NCI-H82 (cell line): ENCODE data around the gene ARL16.

Experiments used
- DNase-seq: peaks from one replicate; lab custom pipeline; 2025; lab: John Stamatoyannopoulos, UW

The ARL16 gene

DNA sequence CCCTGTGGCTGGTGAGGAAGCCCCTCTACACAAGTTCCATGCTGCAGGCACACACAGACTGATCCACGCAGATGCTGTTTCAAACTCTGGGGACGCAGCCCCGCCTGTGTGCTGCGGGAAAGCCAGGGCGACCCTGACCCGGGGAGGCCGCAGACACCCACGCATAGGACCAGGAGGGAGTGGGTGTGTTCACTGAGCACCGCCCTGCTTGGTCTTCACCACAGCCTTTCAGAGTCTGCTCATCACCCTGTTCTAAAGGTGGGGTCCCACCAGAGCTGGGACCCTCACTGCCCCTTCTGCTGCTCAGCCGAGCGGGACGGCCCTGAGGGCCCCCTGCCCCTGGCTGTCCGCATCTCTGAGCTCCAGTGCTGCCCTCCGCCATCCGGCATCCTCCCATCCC is 39.1 kb downstream of the ARL16 start:
- DNase-seq, result no peak

DNA sequence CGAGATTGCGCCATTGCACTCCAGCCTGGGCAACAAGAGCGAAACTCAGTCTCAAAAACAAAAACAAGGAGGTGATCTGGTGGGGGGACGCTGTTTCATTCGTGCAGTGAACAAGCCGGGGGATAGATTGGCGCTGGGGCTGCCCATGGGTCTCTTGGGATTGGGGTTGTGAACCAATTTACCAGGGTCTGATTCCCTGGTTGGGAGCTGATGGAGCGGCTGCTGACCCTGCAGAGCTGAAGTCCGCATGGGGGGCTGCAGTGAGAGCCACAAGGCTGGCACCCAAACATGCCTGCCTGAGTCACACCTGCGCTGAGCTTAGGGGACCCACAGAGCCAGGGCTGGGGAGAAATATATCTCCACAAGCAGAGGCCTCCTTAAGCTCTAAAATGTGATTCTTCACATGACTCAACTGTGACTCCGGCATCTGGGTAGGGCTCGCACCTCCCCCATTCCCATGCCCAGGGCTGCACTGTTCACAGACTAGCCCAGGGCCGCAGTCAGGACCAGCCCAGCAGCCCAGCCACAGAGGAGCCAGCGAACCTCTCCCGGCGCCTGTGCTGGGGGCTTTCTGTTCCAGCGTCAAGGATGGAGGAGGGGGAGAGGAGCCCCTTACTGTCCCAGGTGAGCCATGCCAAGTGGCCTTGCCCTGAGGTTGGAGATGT is 41.6 kb downstream of the ARL16 start:
- peak; percentile 38 for DNase-seq

DNA sequence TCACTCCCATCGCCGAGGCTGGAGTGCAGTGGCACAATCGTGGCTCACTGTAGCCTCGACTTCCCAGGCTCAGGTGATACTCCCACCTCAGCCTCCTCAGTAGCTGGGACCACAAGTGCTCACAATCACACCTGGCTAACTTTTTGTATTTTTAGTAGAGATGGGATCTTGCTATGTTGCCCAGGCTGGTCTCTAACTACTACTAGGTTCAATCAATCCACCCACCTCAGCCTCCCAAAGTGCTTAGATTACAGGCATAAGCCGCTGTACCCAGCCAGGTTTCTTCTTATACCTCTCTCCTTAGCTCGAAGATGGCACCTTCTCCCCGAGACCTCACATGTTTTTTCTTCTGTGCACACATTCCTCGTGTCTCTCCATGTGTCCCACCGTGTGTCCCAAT is 43.6 kb downstream of the ARL16 start:
- no peak for DNase-seq

DNA sequence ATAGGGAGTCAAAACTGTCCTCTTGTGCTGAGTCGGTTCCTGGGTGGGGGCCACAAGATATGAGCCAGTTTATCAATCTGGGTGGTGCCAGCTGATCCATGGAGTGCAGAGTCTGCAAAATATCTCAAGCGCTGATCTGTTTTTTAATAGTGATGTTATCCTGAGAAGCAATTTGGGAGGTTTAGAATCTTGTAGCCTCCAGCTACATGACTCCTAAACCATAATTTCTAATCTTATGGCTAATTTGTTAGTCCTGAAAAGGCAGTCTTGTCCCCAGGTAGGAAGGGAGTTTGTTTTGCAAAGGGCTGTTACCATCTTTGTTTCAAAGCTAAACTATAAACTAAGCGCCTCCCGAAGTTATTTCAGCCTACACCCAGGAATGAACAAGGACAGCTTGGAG is 44.9 kb downstream of the ARL16 start:
- no peak for DNase-seq

DNA sequence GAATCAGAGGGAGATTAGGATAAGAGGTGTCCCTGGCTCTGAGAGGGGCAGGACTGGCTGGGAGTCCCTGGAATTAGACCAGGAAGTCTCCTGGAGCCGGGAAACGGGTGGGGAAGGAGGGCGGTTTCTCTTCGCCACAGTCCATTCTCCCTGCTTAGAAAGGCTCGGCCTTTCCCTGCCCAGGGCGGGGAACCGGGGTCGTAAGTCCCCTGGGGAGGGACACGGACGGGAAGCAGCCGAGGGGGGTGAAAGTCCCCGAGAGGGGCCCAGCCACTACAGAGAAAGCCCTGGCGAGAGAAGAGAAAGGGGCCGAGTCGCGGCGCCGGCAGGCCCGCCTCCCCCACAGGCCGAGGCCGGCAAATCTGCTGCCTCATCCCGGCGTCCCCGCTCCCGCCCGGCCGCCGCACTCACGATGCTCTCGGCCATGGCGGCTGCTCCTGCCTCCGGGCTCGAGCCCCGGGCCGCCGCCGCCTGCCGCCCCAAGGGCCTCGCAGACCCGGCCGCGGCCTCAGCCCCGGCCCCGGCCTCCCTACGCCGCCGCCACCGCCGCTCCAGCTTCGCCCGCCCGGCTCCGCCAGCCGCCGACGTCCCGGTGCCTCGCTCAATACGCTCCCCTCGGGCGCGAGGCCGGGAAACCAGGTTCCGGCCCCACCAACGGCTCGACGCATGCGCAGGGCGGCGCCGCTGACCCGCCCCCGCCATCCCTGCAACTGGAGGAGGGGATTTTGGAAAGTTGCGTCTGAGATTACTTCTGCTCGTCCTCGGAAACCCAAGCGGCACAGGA is 46.9 kb downstream of the ARL16 start, which contains the start of the genes NPLOC4 and TSPAN10:
TSS of gene NPLOC4 (minus strand) at position 608 of the 784 bp plus-strand sequence. CDS start at position 426, 182 bp downstream.
TSS of gene TSPAN10 (plus strand) at position 692 of the 784 bp plus-strand sequence. CDS start 5,217 bp downstream, outside the sequence.
- peak; percentile 93 for DNase-seq

DNA sequence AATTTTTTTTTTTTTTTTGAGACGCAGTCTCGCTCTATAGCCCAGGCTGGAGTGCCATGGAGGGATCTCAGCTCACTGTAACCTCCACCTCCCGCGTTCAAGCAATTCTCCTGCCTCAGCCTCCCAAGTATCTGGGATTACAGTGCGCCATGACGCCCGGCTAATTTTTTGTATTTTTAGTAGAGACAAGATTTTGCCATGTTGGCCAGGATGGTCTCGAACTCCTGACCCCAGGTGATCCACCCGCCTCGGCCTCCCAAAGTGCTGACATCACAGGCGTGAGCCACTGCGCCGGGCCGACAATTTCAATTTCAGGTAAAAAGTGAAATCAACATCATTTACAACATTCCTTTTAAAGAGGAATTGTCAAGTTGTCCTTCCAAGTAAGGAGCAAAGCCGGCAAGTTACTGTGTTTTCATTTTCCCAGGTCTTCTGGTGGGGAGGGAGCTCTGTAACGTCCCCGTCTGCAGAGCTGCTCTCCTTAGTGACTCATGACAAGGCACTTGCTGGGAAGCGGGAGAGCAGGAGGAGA is 47.6 kb downstream of the ARL16 start:
- DNase-seq, result no peak

DNA sequence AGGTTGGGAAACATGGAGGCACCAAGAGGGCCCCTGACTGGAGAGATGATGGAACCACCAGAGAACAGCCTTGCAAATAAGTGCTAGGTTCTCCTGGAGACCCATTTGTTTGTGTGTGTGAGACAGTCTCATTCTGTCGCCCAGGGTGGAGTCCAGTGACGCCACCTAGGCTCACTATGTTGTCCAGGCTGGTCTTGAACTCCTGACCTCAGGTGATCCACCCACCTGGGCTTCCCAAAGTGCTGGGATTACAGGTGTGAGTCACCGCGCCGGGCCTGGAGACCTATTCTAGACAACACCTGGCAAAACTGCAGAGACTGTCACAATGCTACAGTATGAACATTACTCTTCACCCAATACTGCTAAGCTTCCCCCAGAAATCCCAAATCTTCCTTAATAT is 48.2 kb downstream of the ARL16 start:
- no peak for DNase-seq

DNA sequence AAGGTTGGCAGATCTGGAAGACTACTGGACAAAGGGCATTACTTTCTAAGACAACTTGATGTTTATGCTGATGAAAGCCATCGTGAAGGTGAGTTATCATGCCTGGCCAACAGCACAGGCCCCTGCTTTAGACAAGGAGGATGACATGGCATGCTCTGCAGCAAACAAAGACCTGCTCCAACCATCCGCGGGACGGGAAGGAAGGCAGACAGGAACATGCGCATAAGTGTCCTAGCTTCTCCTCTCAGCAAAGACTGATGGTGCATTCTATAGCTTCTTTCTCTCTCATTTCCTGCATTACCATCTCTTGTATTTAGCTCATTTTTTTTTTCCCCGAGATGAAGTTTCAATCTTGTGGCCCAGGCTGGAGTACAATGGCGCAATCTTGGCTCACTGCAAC is 52.1 kb downstream of the ARL16 start:
- DNase-seq, result no peak
